Activated T-helper 1 cell treated with Interleukin-2 at 50 U/mL for 16 hours (primary cell): ENCODE measurements around the gene DNASE1.
"Not testable (repeated sequence)": the region's sequence is repeated elsewhere in the genome, so short reads cannot be mapped to it uniquely, and the experiment has no call there.

Source experiments
- DNase-seq: peaks from one replicate; pipeline ENCODE4 v3.0.0-alpha.2; 2020; ENCODE audit warnings: low read depth

Gene DNASE1

GRCh38 chr16:3654249-3654991, at the start of gene DNASE1:
TSS of gene DNASE1 (plus strand) at chr16:3654691. CDS start at chr16:3655374, 683 bp downstream.
- DNase-seq = peak; percentile 22

GRCh38 chr16:3606441-3606840, 48.0 kb upstream of the DNASE1 start:
- DNase-seq = no peak

DNA sequence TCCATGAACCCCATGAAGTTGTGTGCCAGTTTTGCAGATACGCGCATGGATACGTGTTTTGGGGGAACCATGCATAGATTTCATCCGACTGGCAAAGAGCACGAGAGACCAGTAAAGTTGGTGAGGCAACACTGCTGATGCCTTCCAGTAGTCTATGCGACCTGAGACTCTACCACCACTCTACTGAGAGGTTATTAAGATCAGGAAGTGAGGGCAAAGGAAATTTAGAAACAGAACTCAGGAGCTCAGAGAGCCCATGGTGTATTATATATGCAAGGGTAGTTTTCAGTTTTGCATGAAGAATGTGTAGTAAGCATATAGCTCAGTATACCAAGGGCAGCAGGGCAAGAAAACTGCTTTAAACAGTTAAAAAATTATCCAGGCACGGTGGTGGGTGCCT, 47.3 kb upstream of the DNASE1 start:
- DNase-seq = no peak

DNA sequence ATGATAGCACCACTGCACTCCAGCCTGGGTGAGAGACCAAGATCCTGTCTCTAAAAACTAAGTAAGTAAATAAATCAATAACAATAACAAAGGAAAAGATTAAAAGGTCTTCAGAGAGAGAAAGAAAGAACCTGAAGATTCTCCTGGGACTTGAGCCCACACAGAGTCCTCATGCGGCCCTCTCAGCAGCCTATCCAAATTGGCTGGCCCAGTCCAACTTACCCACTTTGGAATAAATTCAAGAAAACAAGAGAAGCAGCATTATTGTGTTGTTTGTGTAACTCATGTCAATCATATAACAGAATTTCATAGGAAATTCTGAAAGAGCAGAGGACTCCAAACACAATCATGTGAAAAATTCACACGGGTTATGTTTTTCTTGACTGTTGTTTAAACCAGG, 46.9 kb upstream of the DNASE1 start:
- DNase-seq = no peak

DNA sequence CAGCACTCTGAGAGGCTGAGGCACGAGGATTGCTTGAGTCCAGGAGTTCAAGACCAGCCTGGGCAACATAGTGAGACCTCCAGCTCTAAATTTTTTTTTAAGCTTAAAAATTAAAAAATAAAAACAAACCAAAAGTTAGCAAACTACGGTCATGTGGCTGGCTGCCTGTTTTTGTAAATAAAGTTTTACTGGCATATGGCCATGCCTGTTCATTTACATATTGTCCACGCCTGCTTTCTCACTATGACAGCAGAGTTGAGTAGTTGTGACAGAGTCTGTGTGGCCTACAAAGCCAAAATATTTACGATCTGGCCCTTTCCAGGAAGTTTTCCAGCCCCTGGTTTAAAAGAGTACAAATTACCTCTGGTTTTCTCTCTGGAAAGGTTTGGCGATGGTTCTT, 46.4 kb upstream of the DNASE1 start:
- no peak for DNase-seq

DNA sequence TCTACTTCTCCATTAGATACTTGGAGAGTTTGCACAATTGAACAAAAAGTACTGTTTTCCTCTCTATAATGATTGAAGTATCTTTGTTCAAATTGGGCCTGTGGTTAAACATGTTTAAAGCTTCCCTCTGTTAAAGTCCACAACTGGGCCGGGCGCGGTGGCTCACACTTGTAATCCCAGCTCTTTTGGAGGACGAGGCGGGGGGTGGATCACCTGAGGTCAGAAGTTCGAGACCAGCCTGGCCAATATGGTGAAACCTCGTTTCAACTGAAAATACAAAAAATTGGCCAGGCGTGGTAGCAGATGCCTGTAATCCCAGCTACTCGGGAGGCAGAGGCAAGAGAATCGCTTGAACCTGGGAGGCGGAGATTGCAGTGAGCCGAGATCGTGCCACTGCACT, 45.5 kb upstream of the DNASE1 start:
- DNase-seq = not testable (repeated sequence)

DNA sequence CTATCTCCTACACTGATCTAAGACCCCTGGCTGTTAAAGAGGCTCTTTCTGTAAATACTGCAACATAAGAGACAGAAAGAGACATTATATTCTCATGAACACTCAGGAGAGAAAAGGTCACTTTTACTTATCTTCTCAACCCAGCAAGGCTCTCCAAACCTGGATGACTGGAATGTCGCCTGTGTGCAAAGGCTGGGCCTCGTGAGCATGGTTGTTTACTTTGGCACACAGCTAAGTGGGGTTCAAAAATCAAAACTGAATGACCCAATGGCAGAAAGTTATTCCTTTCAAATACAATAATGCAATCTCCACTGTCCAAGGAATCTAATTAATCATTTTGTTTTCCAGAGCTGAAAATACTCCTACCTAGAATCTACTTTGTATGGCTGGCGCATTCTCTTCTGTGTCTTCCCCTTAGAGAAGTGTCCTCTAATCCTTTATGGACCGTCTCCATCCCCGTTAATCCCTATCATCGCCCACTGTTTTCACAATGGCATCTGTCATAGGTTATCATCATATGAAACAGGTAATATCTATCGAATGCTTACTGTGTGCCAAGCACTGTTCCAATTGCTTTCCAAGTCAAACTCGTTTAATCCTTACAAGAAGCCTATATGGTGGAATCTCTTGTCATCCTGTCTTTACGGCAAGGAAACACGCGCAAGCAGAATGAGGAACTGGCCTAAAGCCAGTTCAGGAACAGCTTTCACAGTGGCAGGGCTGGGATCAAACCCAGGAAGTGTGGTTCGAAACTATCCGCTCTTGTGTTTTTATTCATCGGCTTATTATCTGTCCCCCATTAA, 44.4 kb upstream of the DNASE1 start:
- DNase-seq = no peak

DNA sequence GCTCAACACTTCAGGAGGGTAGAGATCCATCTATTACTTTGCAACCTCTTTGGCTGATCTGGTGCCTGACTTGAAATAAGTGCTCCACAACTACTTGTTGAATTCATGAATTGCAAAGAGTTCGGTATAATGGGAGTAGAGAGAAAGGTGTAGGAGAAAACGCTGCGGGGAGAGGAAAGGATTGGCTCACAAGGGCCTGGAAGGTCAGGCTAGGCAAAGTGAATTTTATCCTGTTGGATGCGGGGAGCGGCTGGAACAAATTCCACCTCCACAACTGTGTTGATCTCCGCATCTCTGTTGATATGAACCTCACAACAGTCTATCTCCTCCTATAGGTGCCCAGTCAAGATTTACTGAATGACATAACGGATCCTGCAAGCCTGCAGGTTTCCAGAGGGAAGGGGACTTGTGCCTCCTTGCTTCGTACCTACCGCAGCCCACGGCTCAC, 43.8 kb upstream of the DNASE1 start:
- no peak for DNase-seq

- peak; percentile 92 for DNase-seq
These were observed 43.1 kb upstream of the DNASE1 start, which contains the start of gene SLX4 for GRCh38 chr16:3611146-3611975. TSS of gene SLX4 (minus strand) at chr16:3611606. CDS start at chr16:3608964, 2,642 bp downstream.

DNA sequence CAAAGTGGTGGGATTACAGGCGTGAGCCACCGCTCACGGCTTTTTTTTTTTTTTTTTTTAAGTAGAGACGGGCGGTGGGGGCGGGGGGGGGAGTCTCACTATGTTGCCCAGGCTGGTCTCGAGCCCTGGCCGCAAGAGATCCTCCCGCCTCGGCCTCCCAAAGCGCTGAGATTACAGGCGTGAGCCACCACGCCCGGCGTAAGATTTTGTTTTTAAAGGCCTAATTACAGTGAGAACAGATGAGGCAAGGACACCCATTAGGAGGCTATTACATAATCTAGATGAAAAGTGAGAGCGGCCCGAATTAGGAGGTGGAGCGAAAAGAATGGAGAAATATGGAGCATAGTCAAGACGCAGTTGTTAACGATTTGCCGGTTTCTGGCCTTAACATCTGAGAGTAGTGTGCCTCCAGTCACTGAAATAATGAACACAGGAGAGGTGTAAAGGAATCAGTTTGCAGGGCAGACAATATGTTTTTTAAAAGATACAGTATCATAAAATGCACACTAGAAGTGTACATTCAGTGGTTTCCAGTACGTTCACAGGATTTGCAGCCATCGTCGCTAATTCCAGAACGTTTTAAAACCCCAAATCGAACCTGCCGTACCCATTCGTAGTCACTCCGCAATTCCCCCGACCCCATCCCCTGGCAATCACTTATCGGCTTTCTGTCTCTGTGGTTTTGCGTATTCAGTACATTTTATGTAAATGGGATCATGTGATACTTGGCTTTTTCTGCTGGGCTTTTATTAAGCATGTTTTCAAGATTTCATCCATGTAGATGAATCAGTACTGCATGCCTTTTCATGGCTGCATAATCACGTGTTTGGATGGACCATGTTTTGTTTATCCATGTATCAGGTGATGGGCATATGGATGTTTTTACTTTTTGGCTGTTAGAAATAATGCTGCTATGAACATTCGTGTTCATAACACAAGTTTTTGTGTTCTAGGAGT, 41.7 kb upstream of the DNASE1 start:
- no peak for DNase-seq

DNA sequence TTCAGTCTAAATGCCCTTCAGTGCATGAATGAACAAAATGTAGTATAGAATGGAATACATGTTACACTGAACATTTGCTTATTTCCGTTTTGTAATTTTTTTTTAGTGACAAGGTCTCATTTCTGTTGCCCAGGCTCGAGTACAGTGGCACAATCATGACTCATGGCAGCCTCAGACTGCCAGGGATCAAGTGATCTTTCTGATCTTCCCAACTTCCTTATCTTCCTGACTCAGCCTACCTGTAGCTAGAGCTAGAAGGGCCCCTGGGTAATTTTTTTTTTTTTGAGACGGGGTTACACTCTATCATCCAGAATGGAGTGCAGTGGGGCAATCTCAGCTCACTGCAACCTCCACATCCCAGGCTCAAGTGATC, 35.7 kb upstream of the DNASE1 start:
- DNase-seq = no peak

DNA sequence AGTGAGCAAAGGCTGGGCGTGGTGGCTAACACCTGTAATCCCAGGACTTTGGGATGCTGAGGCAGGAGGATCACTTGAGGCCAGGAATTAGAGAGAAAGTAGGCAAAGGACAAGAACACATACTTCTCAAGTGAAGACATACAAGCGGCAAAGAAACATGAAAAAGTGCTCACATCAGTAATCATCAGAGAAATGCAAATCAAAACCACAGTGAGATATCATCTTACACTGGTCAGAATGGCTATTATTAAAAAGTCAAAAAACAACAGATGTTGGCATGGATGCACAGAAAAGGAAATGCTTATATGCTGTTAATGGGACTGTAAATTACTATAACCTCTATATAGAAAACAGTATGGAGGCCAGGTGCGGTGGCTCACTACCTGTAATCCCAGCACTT, 30.8 kb upstream of the DNASE1 start:
- no peak for DNase-seq

- no peak for DNase-seq
These were observed 29.2 kb upstream of the DNASE1 start for GRCh38 chr16:3625331-3625730.

DNA sequence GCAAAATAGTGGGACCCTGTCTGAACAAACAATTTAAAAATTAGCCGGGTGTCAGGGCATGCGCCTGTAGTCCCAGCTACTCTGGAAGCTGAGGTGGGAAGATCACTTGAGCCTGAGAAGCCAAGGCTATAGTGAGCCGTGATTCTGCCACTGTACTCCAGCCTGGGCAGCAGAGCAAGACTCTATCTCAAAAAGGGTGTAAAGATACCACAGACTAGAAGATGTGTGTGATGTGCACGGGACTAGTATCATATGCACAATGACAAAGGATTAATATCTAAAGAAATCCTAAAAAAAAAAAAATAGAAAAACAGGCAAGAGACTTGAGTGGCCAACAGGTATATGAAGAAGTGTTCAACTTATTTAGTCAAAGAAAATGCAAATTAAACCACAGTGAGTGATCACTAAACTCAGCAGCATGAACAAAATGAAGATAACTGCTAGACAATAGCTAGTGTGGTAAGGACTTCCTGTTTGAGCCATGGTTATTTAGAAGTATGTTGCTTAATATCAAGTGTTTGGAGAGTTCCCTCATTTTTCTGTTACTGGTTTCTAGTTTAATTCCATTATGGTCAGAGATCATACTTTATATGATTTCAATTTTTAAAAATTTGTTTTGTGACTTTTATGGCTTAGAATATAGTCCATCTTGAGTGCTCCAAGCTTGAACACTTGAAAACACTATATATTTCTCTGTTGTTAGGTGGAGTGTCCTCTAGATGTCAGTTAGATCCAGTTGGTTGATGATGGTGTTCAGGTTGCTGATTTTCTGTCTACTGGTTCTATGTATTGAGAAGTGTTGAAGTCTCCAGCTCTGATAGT, 28.4 kb upstream of the DNASE1 start:
- DNase-seq = no peak

DNA sequence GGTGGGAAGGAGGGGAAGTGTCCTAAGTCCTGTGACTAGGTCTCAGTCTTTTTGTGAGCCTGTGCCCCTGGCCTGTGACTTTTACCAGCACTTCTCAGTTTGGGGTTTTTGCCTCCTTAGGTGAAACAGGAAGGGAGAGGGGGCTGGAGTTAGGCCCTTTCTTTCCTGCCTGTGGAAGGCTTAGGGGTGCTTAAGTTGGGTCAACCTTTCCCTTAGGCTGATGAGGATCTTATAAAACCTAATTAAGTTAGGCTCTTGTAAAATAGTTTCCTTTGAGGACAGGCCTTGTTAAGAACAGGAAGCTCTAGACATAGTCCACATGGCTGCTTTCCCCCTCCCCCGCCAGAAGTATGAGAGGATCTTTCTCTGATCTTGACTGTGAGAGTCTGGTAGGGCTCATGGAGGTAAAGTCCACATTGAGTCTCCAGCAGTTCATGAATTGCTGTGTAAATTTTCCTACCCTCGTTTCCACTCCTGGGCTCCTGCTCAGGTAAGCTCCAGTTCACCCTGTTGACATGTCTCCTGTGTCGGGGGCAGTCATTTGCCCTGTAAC, 17.0 kb upstream of the DNASE1 start:
- DNase-seq = no peak

GRCh38 chr16:3638916-3639644, 15.4 kb upstream of the DNASE1 start:
- no peak for DNase-seq

DNA sequence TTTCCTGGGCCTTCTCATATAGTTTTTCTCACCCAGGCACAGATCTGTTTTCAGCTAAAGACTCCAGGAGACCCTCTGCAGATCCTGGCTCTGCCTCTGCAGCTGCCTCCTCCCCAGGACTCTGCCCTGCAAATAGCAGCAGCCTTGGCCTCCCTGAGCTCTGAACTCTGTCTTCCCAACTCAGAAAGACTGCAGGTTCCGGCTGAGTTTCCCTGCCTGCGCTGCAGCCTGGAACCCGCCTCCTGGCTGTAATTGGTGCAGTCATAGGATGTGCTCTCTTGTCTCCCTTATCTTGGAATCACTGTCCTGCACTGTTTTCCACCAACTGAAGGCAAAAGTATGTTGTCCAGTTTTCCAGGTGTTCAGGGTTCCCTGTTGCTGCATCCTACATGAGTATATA, 14.3 kb upstream of the DNASE1 start:
- no peak for DNase-seq

- DNase-seq = no peak
These were observed 13.6 kb upstream of the DNASE1 start for GRCh38 chr16:3640632-3641501.
